DMS53 treated with DMSO at 0.1 percent for 48 hours (cell line): ENCODE measurements around the gene TSPYL6.

ENCODE experiments used
- DNase-seq: peaks from one replicate; lab custom pipeline; 2025; ENCODE audit not compliant: unreplicated experiment; lab: John Stamatoyannopoulos, UW

The TSPYL6 gene

DNA sequence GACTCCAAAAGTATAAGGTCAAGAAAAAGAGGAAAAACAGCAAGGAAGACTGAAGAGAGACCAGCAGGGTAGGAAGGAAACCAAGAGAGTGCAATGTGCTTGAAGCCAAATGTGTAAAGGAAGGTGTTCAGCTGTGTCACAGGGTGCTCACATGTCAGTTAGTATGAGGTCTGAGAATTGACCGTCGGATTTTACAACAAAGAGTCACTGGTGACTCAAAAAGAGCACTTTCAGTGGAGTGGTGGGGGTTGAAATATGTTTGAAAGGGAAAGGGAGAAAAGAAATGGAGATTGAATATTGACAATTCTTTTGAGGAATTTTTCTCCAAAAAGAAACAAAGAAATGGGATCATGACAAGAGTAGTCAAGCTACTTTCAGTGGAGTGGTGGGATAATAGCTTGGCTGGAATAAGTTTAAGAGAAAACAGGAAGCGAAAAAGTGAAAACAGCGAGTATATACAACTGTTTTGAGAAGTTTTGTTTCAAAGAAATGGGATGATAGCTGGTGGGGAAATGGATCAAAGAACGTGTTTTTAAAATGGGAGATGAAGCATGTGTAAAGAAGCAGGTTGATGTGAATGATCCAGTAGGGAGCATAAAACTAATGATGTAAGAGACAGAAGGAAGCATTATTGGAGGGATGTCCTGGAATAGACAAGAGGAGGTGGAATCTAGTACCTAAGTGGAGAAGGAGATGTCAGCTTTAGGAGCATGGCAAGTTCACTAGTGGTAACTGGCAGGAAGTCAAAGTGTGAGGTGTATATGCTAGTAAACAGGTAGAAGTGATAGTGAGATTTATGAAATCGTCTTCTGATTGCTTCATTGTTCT is 3.6 kb upstream of the TSPYL6 start:
- no peak for DNase-seq

GRCh38 chr2:54258166-54258565 is 2.1 kb upstream of the TSPYL6 start:
- no peak for DNase-seq

GRCh38 chr2:54255230-54256090 is 569 bp downstream of the TSPYL6 start:
- DNase-seq = no peak

GRCh38 chr2:54254180-54254579 is 1.8 kb downstream of the TSPYL6 start:
- DNase-seq = no peak

GRCh38 chr2:54249629-54250028 is 6.4 kb downstream of the TSPYL6 start:
- DNase-seq = no peak

DNA sequence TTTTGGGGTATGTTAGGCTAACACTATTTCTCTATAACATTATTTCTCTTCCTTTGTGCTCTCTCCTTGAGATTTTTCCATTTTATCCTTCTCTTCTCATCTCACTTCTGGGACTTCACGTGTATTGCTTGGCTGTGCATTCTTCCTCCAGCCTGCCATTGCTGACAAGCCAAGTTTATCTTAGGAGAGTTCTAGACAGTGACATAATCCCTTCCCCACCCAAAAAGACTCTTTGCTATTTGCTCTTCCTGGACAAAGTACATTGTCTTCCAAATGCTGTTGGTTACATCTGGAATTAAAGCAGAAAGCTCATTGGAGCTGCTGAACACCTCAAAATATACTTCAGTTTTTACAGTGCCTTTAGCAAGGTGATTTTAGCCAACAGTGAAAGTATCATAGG is 8.9 kb downstream of the TSPYL6 start:
- DNase-seq = no peak

- DNase-seq = no peak
Observed at GRCh38 chr2:54240515-54241469, 15.2 kb downstream of the TSPYL6 start.

- no peak for DNase-seq
Observed at GRCh38 chr2:54239427-54239826, 16.6 kb downstream of the TSPYL6 start.

DNA sequence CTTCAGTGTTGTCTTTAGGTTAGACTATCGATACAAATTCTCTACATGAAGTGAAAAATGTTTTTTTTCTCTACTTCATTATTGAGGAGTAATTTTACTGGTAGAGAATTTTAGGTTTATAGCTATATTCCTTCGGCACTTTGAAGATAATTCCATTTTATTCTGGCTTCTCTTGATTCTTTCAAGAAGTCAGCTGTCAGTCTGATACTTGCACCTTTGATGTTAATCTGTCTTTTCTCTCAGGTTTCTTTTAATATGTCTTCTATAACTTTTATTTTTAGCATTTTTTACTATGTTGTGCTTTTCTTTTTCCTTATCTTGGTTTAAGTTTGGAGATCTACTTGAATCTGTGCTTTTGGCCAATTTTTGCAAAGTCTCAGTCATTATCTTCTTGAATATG is 18.6 kb downstream of the TSPYL6 start:
- no peak for DNase-seq

- DNase-seq = no peak
Observed at GRCh38 chr2:54233832-54234649, 22.0 kb downstream of the TSPYL6 start.

GRCh38 chr2:54228945-54229344 is 27.1 kb downstream of the TSPYL6 start:
- DNase-seq = no peak

DNA sequence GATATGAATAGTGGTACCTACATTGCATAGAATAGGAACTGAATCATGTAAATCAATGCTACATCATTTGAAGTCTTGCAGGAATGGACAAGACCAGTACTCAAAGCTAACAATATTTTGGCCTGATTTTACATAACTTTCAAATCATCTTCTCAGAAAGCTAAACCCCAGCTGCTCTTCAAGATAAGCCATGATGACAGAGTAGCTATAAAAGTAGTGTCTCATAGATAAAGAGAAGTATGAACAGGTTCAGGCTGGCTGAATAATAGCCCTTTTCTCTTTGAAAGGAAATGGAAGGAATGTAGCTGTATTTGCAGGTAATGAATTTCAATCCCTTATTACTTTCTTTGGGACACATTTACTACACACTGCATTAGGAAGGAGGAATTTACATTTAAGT is 28.2 kb downstream of the TSPYL6 start:
- no peak for DNase-seq

- DNase-seq = no peak
Observed at GRCh38 chr2:54226260-54226659, 29.8 kb downstream of the TSPYL6 start.

DNA sequence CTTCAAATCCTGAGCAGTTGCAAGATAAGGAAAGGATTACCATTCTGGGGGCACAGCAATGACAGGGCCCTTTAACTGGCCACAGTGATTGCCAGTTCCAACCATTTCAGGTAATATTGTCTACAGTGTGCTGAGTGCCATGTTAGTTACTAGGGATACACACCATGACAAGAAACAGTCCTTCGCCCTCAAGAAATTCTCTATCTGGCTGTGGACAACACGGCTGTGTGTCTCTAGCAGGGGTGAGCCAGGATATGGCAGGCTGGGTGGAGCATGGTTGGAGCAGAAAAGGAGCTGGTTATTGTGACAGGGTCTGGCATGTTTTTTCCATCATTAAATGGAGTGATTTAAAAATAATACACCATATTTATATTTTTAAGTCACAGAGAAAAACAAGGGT is 31.0 kb downstream of the TSPYL6 start:
- no peak for DNase-seq

- no peak for DNase-seq
Observed at GRCh38 chr2:54213082-54213481, 42.9 kb downstream of the TSPYL6 start.

DNA sequence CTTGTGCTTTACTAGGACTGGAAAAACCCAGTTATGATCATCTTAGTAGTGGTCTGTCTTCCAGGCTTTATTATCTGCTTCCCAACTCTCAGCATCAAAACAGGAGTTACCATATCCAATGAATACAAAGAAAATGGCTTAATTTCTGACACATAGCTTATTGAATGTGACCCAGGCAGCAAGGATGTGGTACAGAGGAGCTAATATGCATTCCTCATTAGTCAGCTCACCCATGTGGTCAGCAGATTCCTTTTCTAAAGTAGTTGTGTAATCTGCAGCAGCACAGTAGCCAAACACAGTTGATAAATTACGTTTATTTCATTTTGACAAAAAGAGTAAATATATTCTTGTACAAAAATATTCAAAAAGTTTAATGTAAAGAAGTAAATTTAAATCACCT is 43.6 kb downstream of the TSPYL6 start:
- DNase-seq = no peak

DNA sequence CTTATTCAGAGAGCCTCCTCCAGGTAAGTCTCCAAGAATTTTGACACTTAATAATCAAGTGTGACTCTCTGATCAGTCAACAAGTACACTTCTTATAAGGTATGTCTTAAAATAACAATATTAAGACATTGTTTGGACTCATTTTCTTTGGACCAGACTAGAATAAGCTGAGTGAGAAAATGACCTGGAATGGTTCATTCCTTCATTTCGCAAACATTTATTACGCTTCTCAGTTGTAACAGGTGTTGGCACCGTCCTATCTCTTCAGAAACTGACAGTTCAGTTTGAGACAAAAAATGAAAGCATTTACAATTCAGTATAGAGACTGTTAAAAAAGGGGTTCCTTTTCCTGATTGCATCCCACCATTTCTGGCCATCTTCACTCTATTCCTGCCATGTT is 46.6 kb downstream of the TSPYL6 start:
- DNase-seq = no peak

DNA sequence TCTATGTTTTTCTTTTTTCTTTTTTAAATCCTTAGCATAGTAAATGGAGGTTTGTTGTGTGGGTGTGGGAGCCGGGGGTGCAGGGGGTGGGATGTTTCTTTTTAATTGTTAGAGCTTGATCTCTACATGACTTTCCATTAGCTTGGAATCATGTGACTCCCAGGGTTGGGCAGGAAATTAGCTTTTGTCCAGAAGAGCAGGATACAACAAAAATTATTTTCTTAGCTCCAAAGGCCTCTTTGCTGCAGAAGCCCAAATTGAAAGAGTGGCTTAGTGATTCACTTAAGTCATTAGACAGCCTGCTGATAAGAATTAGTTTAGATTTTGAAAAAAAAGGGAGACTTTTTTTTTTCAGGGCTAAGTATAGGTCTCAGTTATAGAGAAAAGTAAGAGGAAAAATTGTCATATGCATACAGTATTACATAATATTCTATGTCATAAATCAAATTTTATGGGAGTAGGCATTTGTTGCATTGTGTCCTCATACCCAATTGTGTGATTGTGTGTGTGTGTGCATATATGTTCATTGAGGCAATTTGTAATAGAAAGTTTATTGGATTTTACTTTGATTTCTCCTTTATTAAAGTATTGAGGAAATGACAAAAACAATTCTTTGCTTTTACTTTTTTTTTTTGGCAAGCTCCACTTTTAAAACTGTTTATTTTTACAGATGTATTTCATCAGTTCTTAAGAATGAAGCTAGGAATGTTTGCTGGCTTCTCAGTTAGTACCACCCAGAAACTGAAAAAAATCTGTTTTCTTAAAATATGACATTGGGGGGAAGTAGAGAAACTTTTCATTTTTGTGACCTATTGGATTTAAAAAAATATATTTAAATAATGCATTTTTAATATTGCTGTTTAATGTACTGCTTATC is 47.4 kb downstream of the TSPYL6 start:
- no peak for DNase-seq

DNA sequence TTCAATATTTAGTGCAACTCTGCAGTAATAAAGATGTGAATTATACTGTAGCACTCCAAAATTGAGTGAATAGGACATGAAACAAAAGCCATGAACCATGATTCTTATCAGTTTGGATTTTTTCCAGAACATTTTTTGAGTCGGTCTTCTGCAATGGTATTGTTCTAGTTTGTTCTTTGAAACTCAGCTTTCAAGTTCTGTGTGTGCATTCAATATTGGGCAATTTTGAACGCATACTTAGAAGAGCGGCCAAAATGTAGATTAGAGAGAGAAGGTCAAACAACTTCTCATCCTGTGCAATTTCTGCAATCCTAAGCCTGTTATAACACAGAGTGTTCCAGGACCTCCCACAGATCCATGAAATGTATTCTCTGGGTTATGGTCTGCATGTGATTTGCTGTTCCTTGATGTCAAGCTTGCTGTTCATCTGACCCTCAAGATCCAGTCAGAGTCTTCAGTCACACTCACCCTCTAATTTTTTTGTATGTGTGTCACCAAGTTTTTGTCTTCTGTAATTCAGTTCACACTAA is 48.3 kb downstream of the TSPYL6 start:
- DNase-seq = no peak
